Thyroid gland (tissue), 4 donors: ENCODE results near the gene CTNNBL1. TPM values are rescaled to one million over a fixed set of nuclear protein-coding genes. Genes with fewer than 3 reads are reported as not detected.

ENCODE experiments used
- DNase-seq, 2 donors: peaks; one replicate each; pipeline ENCODE4 v3.0.0-alpha.2; 2019
- H3K27ac ChIP-seq, 3 donors: fragments of 200-600 bp; sonication (generic); 1 replicate in 2 of 3; 2 replicates in 1 of 3; pipeline ENCODE4 v1.5.1; 2016 to 2019; ENCODE audit warnings: mild to moderate bottlenecking in 1 of 3, moderate library complexity in 1 of 3
- H3K27me3 ChIP-seq: fragments of 200-600 bp; sonication (generic); one replicate; pipeline ENCODE4 v1.5.1; 2019
- H3K36me3 ChIP-seq, 2 donors: fragments of 200-600 bp; sonication (generic); one replicate each; pipeline ENCODE4 v1.5.1; 2016 to 2019
- H3K4me1 ChIP-seq, 2 donors: fragments of 200-600 bp; sonication (generic); one replicate each; pipeline ENCODE4 v1.5.1; 2017 to 2019
- H3K4me3 ChIP-seq, 3 donors: fragments of 200-600 bp; sonication (generic); replicated peaks in 1 of 3; 1 replicate in 2 of 3; 2 replicates in 1 of 3; pipeline ENCODE4 v1.5.1; 2016; ENCODE audit warnings: mild to moderate bottlenecking in 1 of 3
- H3K9me3 ChIP-seq: fragments of 200-600 bp; sonication (generic); one replicate; pipeline ENCODE4 v1.5.1; 2017
- CTCF ChIP-seq, 6 experiments: fragments of 200-600 bp in 3 of 6; fragments of 450-650 bp in 3 of 6; sonication (generic) in 3 of 6; IDR thresholded peaks; one replicate each; pipeline ENCODE4 v1.5.1; 2016 to 2019; ENCODE audit warnings: antibody characterized with exemption in 6 of 6, mild to moderate bottlenecking in 2 of 6, inconsistent platforms in 1 of 6, moderate library complexity in 1 of 6
- POLR2A ChIP-seq, 2 donors: fragments of 450-650 bp; IDR thresholded peaks; one replicate each; pipeline ENCODE4 v1.6.1; 2017; ENCODE audit warnings: antibody characterized with exemption in 2 of 2, mild to moderate bottlenecking in 2 of 2, moderate library complexity in 1 of 2
- WGBS, 2 donors: methylation state at CpG; one replicate each; pipeline ENCODE4 v1.1.5; 2017; 5-methylcytosine and 5-hydroxymethylcytosine counted together
- intact Hi-C: fragments of 100-400 bp; cut with DNase I; formaldehyde crosslinking; loops from one replicate; pipeline ENCODE4 v1.15.1; 2023
- total RNA-seq, 4 donors: library from RNA; depleted of rRNA; stranded (reverse); fragments of >200 nt; gene quantifications; one replicate each; pipeline ENCODE4 v1.2.3, GENCODE V29; 2016

Gene CTNNBL1
- total RNA-seq, 4 donors from 2014 or later = 22.3 to 31.2 (median 24.6) TPM

GRCh38 chr20:37867289-37868195 lies 173.7 kb downstream of the CTNNBL1 start:
- intact Hi-C loops = no loop called here
- Histone ChIP-seq H3K27me3 (no peaks in the 10 kb centered on the region), H3K4me3 (no peak overlapping the region), H3K9me3 (no peaks in the 10 kb centered on the region), H3K4me1 (no peaks in the 10 kb centered on the region), H3K27ac (no peak overlapping the region), H3K36me3 (peaks cover 0 to 6% of the 10 kb centered on the region in 2 donors)
- 81 to 89% methylated on average over 13 to 15 of the region's 15 CpGs for WGBS, 2 donors
- TF ChIP-seq POLR2A (IDR thresholded peaks at IDR 0.05) = no peak
- no peak for TF ChIP-seq CTCF (IDR thresholded peaks at IDR 0.05)
- DNase-seq = no peak

DNA sequence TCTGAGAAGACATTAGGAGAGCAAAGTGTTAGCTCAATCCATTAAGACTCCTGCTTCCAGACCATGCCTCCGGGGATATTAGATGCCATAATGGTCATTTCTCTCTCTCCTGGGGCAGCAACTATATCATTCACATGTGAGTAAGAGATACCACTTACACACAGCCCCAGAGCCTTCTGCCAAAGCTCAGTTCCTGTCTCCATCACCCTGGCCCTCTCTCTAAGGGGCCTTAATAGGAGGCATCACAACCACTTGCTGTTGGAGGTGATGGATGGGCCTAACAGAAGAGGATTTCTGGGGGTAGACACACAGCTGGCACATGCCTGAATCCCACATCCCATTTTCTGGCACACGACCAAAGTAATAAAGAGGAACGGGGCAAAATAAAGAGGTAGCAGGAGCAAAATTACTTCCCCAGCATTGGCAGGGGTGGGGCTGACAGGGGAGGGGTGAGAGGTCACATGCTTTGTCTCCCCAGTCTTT lies 175.1 kb downstream of the CTNNBL1 start:
- no peaks in the 10 kb centered on the region for H3K36me3 ChIP-seq

DNA sequence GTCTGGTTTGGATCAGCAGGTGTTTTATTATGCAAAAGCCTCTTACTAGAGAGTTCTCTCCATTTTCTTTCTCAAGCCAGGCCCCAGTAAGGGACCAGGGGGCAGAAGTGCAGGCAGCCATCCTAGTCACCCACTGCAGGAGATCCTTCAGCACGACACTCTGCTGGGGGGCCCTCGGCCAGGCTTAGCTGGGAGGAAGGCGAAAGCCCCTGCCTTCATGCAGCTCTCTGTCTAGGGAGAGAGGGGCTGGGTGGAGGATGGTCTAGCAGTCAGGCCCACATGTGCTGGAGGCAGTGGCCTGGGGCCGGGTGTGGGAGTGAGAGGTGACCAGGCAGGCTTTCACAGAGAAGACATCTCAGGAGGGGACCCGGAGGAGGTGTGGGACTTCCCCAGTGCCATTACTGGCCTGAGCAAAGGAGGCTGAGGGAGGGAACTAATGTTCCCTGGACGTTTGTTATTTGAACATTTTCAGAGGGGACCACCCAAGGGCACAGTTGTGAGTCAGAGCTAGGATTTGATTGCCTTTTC lies 175.6 kb downstream of the CTNNBL1 start:
- Histone ChIP-seq H3K4me3 (no peak overlapping the region), H3K9me3 (no peaks in the 10 kb centered on the region), H3K4me1 (no peaks in the 10 kb centered on the region), H3K27ac (no peak overlapping the region), H3K27me3 (no peaks in the 10 kb centered on the region), H3K36me3 (no peaks in the 10 kb centered on the region)
- DNase-seq = no peak
- WGBS, 2 donors = 83 to 95% methylated on average over 5 to 6 of the region's 6 CpGs
- intact Hi-C loops = no loop called here
- TF ChIP-seq POLR2A (IDR thresholded peaks at IDR 0.05) = no peak
- TF ChIP-seq CTCF (IDR thresholded peaks at IDR 0.05) = no peak

More for the DNA sequence above, 175.1 kb downstream of the CTNNBL1 start:
- Histone ChIP-seq H3K27me3 (no peaks in the 10 kb centered on the region), H3K4me1 (no peaks in the 10 kb centered on the region), H3K9me3 (no peaks in the 10 kb centered on the region), H3K27ac (no peak overlapping the region), H3K4me3 (no peak overlapping the region)
- intact Hi-C loops = no loop called here
- no peak for DNase-seq
- TF ChIP-seq POLR2A (IDR thresholded peaks at IDR 0.05) (no peak), CTCF (IDR thresholded peaks at IDR 0.05) (no peak)
- 80 to 94% methylated on average over 3 of the region's 3 CpGs for WGBS, 2 donors

DNA sequence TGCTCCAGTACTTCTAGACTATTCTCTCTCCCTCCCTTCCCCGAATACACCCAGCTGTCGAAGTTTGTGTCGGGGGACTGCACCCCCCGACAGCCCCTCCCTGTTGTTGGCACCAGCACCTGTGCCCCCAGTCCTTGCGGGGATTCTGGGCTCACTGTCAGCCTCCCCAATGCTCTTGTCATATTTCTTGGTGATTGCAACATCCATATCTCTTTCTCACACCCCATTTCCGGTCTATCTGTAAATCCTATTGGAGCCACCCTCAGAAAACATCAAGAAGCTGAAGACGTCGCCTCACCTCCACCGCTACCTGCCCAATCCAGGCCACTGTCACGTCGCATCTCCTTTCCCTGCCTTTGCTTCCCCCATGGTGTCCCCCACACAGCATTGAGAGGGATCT lies 176.5 kb downstream of the CTNNBL1 start:
- TF ChIP-seq POLR2A (IDR thresholded peaks at IDR 0.05) = no peak
- TF ChIP-seq CTCF (IDR thresholded peaks at IDR 0.05) = no peak
- no peak overlapping the region for H3K4me3 ChIP-seq
- H3K9me3 ChIP-seq = no peaks in the 10 kb centered on the region
- no peaks in the 10 kb centered on the region for H3K27me3 ChIP-seq
- WGBS, 2 donors = 84% methylated on average over 11 of the region's 11 CpGs
- no peaks in the 10 kb centered on the region for H3K36me3 ChIP-seq
- H3K4me1 ChIP-seq = no peaks in the 10 kb centered on the region
- intact Hi-C loops = no loop called here
- no peak for DNase-seq
- no peak overlapping the region for H3K27ac ChIP-seq

DNA sequence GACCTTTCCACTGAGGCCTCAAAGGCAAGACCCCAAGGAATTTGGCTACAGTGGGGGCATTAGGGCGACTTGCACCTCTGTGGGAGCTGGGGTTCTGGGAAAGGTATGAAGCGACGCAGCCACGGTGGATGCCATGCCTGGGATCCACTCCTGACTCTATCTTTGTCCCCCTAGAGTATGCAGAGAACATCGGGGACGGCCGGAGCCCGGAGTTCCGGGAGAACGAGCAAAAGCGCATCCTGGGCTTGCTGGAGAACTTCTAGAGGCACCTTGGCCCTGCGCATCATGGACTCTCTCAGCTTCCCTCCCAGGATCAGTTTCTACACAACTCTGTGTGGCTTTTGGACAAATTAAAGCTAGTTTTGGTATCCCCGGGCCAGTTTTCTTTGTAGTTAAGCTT lies 177.9 kb downstream of the CTNNBL1 start:
- Histone ChIP-seq H3K4me3 (no peak overlapping the region), H3K9me3 (no peaks in the 10 kb centered on the region), H3K36me3 (no peaks in the 10 kb centered on the region), H3K27me3 (no peaks in the 10 kb centered on the region), H3K27ac (no peak overlapping the region), H3K4me1 (no peaks in the 10 kb centered on the region)
- intact Hi-C loops = no loop called here
- no peak for TF ChIP-seq CTCF (IDR thresholded peaks at IDR 0.05)
- no peak for DNase-seq
- 96% methylated on average over 13 of the region's 13 CpGs for WGBS, 2 donors
